ENCODE data around the gene VIL1. TPM values are rescaled to one million over a fixed set of nuclear protein-coding genes. Genes with fewer than 3 reads are reported as not detected.

Gene VIL1
- total RNA-seq, 2 donors from 2014 or later: 0.09 TPM; not detected in 1

GRCh38 chr2:218394298-218395089 lies 24.4 kb upstream of the VIL1 start:
- DNase-seq (ENCODE audit: low spot score): no peak
- WGBS: 85% methylated on average over 13 of the region's 13 CpGs
- H3K9me3 ChIP-seq: no peaks in the 10 kb centered on the region
- H3K36me3 ChIP-seq: no peaks in the 10 kb centered on the region
- no peak overlapping the region for H3K27ac ChIP-seq
- H3K4me1 ChIP-seq (replicated peaks): peaks cover 3% of the 10 kb centered on the region
- H3K27me3 ChIP-seq (replicated peaks; ENCODE audit: insufficient read depth): no peaks in the 10 kb centered on the region
- H3K4me3 ChIP-seq: no peak overlapping the region
- TF ChIP-seq CTCF (IDR thresholded peaks at IDR 0.05) (no peak), POLR2AphosphoS5 (IDR thresholded peaks at IDR 0.05) (no peak), POLR2A (IDR thresholded peaks at IDR 0.05) (no peak)
- intact Hi-C loops (cut with DNase I): loop anchor here (5.0 kb wide), 1 partner anchor 122 kb away; the partner anchor contains the start of genes AAMP and PNKD

GRCh38 chr2:218395090-218395444 lies 23.9 kb upstream of the VIL1 start:
- intact Hi-C loops (cut with DNase I): loop anchor here (5.0 kb wide), 1 partner anchor 123 kb away; the partner anchor contains the start of genes AAMP and PNKD
- peak overlapping the region; percentile 99 to 100 for H3K27ac ChIP-seq
- no peak for DNase-seq (ENCODE audit: low spot score)

GRCh38 chr2:218395456-218395825 lies 23.5 kb upstream of the VIL1 start:
- no peak for TF ChIP-seq CTCF (IDR thresholded peaks at IDR 0.05)
- no peak for TF ChIP-seq POLR2AphosphoS5 (IDR thresholded peaks at IDR 0.05)
- TF ChIP-seq POLR2A (IDR thresholded peaks at IDR 0.05): no peak
- Histone ChIP-seq H3K27me3 (replicated peaks; ENCODE audit: insufficient read depth) (no peaks in the 10 kb centered on the region), H3K9me3 (no peaks in the 10 kb centered on the region), H3K4me1 (replicated peaks) (peaks cover 3% of the 10 kb centered on the region), H3K27ac (peak overlapping the region; percentile 99 to 100), H3K36me3 (no peaks in the 10 kb centered on the region), H3K4me3 (peak overlapping the region; percentile 99 to 100)
- no peak for DNase-seq (ENCODE audit: low spot score)
- intact Hi-C loops (cut with DNase I): loop anchor here (5.0 kb wide), 1 partner anchor 123 kb away; the partner anchor contains the start of genes AAMP and PNKD
- 32% methylated on average over 16 of the region's 16 CpGs for WGBS

More at GRCh38 chr2:218395090-218395444, 23.9 kb upstream of the VIL1 start:
- Histone ChIP-seq H3K27me3 (replicated peaks; ENCODE audit: insufficient read depth) (no peaks in the 10 kb centered on the region), H3K36me3 (no peaks in the 10 kb centered on the region), H3K4me1 (replicated peaks) (peaks cover 3% of the 10 kb centered on the region), H3K9me3 (no peaks in the 10 kb centered on the region), H3K4me3 (no peak overlapping the region)
- 93% methylated on average over 6 of the region's 6 CpGs for WGBS
- TF ChIP-seq CTCF (IDR thresholded peaks at IDR 0.05): no peak
- TF ChIP-seq POLR2A (IDR thresholded peaks at IDR 0.05): no peak
- TF ChIP-seq POLR2AphosphoS5 (IDR thresholded peaks at IDR 0.05): no peak

- TF ChIP-seq CTCF (IDR thresholded peaks at IDR 0.05) (peak; percentile 82 to 99 (median 98)), POLR2AphosphoS5 (IDR thresholded peaks at IDR 0.05) (peak; percentile 95), POLR2A (IDR thresholded peaks at IDR 0.05) (peak; percentile 16)
- Histone ChIP-seq H3K27me3 (replicated peaks; ENCODE audit: insufficient read depth) (no peaks in the 10 kb centered on the region), H3K36me3 (no peaks in the 10 kb centered on the region), H3K27ac (peak overlapping the region; percentile 99 to 100), H3K4me3 (peak overlapping the region; percentile 99 to 100), H3K9me3 (no peaks in the 10 kb centered on the region), H3K4me1 (replicated peaks) (peaks cover 3% of the 10 kb centered on the region)
- intact Hi-C loops (cut with DNase I): loop anchor here (2.0 to 5.0 kb wide), 2 partner anchors 103 to 124 kb away; partner anchors contain the start of genes AAMP, PNKD and TMBIM1
- 2% methylated on average over 32 of the region's 57 CpGs for WGBS
- DNase-seq (ENCODE audit: low spot score): peak; percentile 92
Observed at GRCh38 chr2:218395826-218396687, 22.9 kb upstream of the VIL1 start.

Data from prostate gland (tissue), 2 donors.